ENCODE measurements around the gene ZBTB7C. TPM values are rescaled to one million over a fixed set of nuclear protein-coding genes. Genes with fewer than 3 reads are reported as not detected.

The ZBTB7C gene
- total RNA-seq (2013; cell fraction: nucleolus; rRNA removed): not detected in 2 replicates
- under 0.01 TPM in 1 of 2 replicates, not detected in the other for total RNA-seq (2014; rRNA removed)
- total RNA-seq (2014; rRNA removed; fragmentation: Illumina TruSeq; extraction: Trizol): not detected in 2 replicates
- 0.08 TPM in 1 of 2 replicates, not detected in the other for total RNA-seq (2021)
- not detected for polyA plus RNA-seq (2011; ENCODE audit: low read depth)
- 0.01 and 0.13 TPM in 2 replicates for polyA plus RNA-seq (2011; rRNA removed)
- 0.02 and 0.03 TPM in 2 replicates for polyA plus RNA-seq (2011; cell fraction: cytosol; rRNA removed)
- 0.01 TPM in 1 of 2 replicates, not detected in the other for polyA plus RNA-seq (2011; cell fraction: nucleus; rRNA removed)
- 0.04 and 0.22 TPM in 2 replicates for polyA plus RNA-seq (2012)
- not detected in 2 replicates for polyA plus RNA-seq (2014; fragmentation: Illumina TruSeq; extraction: Trizol)
- not detected for polyA plus RNA-seq (2014; fragmentation: Nextera tagmentation; extraction: Ambion mirVana)
- not detected in 2 replicates for polyA plus RNA-seq (2014; rRNA removed)
- polyA plus RNA-seq (2016; fragmentation: Nextera tagmentation; extraction: Ambion mirVana): not detected
- polyA minus RNA-seq (2011; rRNA and poly(A)+ RNA removed): 0.05 TPM in 1 of 2 replicates, not detected in the other
- polyA minus RNA-seq (2011; cell fraction: cytosol; rRNA and poly(A)+ RNA removed): not detected in 2 replicates
- 0.36 TPM in 1 of 2 replicates, not detected in the other for polyA minus RNA-seq (2011; cell fraction: nucleus; rRNA and poly(A)+ RNA removed)
- percentile 5 among the genes with signal in this experiment for Bru-seq, nascent RNA
- percentile 2 among the genes with signal in this experiment for BruChase-seq, experiment 1, labeled RNA remaining after a 6-hour chase
- percentile 4 among the genes with signal in this experiment for BruChase-seq, experiment 2, labeled RNA remaining after a 2-hour chase
- long read RNA-seq, experiment 1: 0 reads
- long read RNA-seq, experiment 2: 0 reads

DNA sequence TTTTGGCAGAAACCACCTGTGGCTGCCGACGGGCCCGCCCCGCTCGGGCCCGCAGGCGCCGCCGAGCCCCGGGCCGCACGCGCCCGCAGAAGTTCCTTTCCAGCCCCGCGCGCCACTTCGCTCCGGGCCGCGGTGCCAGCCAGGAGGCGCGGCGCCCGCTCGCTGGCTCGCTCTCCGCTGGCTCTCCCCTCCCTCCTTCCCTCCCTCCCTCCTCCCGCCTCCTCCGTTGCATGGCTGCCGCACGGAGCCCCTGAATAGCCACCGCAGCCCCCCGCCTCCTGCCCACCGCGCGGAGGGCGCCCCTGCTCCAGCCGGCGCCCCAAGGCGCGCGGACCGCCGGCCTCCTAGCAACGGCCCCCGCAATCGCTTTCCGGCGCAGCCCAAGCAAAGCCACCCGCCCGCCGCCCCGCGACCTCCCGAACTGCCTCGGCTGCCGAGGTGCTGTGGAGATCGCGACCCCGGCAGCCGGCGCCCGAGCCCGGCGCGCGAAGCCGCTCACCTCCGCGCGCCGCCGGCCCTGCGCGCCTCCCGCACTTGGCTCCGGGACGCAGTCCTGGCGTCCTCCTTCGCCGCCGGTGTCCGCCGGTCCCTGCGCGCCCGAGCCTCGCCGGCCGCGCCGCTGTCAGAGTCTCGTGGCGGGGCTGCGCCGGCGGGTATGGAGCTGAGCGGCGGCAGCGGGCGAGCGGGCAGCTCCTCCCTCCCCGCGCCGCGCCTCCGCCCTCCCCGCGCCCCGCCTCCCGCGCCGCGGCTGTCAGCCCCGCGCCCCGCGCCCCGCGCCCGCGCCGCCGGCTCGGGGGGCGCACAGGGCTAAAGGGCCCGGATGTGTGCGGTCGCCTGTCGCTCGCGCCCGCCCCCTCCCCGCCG lies at the start of gene ZBTB7C:
Gene ZBTB7C, minus strand, starts transcription at position 657 of the 864 bp plus-strand sequence.
- ATAC-seq (no peak; the same call in 2 of the 3 replicates), FAIRE-seq (no peak), DNase-seq (ENCODE audit: low read depth, low spot score) (no peak)
- intact Hi-C loops (cut with micrococcal nuclease; ENCODE audit: unreplicated experiment): no loop called here
- BruUV-seq (replicated peaks): no TSS peak
- no peak within 1 kb of the TSS for H3K9ac ChIP-seq (ENCODE audit: control insufficient read depth, insufficient read depth, low read length)
- H4K20me1 ChIP-seq (ENCODE audit: control insufficient read depth, insufficient read depth): no peaks in the 10 kb centered on the region
- ChIA-PET POLR2A (no interaction called here), SMC1A (ENCODE audit: uncharacterized antibody, unreplicated experiment) (no interaction called here), RAD21 (ENCODE audit: unreplicated experiment) (no interaction called here), CTCF (no interaction called here)
- H3K4me1 ChIP-seq (ENCODE audit: control insufficient read depth, insufficient read depth, low read length): no peaks in the 10 kb centered on the region
- peak within 1 kb of the TSS; percentile 98 for H3K4me2 ChIP-seq (ENCODE audit: control insufficient read depth, insufficient read depth)
- TF ChIP-seq ZNF592 (IDR thresholded peaks at IDR 0.05) (no peak), SUZ12 (IDR thresholded peaks at IDR 0.05; ENCODE audit: unreplicated experiment) (peak; percentile 89), ZZZ3 (IDR thresholded peaks at IDR 0.05; ENCODE audit: control insufficient read depth, insufficient read length, low read depth) (no peak)
- WGBS (ENCODE audit: insufficient coverage, insufficient replicate concordance, low lambda C conversion rate, missing lambda C conversion rate): 6% methylated on average over 53 of the region's 136 CpGs
- H3K36me3 ChIP-seq (ENCODE audit: control insufficient read depth in 2 of 2, insufficient read depth in 2 of 2, low read length in 1 of 2): no peaks in the 10 kb centered on the region
- H3K9me3 ChIP-seq (replicated peaks; ENCODE audit: control insufficient read depth, insufficient read depth, low read length): no peaks in the 10 kb centered on the region; the same call in 2 of the 3 replicates
- H3K27me3 ChIP-seq (replicated peaks in 1 of 2; ENCODE audit: control insufficient read depth in 2 of 2, insufficient read depth in 2 of 2, low read length in 1 of 2): peaks cover 11 to 16% of the 10 kb centered on the region in 2 experiments
- in situ Hi-C loops (cut with MboI): no loop called here
- no peak within 1 kb of the TSS for H3K27ac ChIP-seq (ENCODE audit: control insufficient read depth, insufficient read depth)
- H2AFZ ChIP-seq (ENCODE audit: control insufficient read depth, low read depth, low read length): peak within 1 kb of the TSS; percentile 39
- H3K4me3 ChIP-seq: peak within 1 kb of the TSS; percentile 69
- H3K79me2 ChIP-seq (ENCODE audit: control insufficient read depth, insufficient read depth, low read length): no peaks in the 10 kb centered on the region

All from GM12878 (cell line).